Measurements from ENCODE around the gene LTBP4.

The LTBP4 gene

GRCh38 chr19:40599331-40599901 is 1.8 kb upstream of the LTBP4 start (continued):
- TF ChIP-seq ZBTB11 (tag by site-specific recombination; conservative IDR thresholded peaks at IDR 0.05; ENCODE audit: low read depth) (0 out of 2 replicates have a peak, but pooled peaks have one; percentile 8), GLIS1 (tag by site-specific recombination; IDR thresholded peaks at IDR 0.05) (peak; percentile 90), HIC1 (tag by site-specific recombination; IDR thresholded peaks at IDR 0.05) (0 out of 2 replicates have a peak, but pooled peaks have one; percentile 88), SP3 (tag by site-specific recombination; IDR thresholded peaks at IDR 0.05) (peak; percentile 85), ELK4 (IDR thresholded peaks at IDR 0.05; ENCODE audit: borderline replicate concordance, low read depth, low read length) (no peak), ZSCAN18 (tag by site-specific recombination; IDR thresholded peaks at IDR 0.05) (peak; percentile 28; the same call in 1 of the 2 replicates), ZBTB8A (tag by site-specific recombination; IDR thresholded peaks at IDR 0.05) (peak; percentile 38; the same call in 1 of the 2 replicates), BCL11B (tag by site-specific recombination; IDR thresholded peaks at IDR 0.05; ENCODE audit: low read depth) (peak; percentile 86), IKZF3 (tag by site-specific recombination; IDR thresholded peaks at IDR 0.05) (peak; percentile 70), EGR2 (tag by site-specific recombination; IDR thresholded peaks at IDR 0.05; ENCODE audit: low read depth) (peak; percentile 90), PATZ1 (tag by site-specific recombination; IDR thresholded peaks at IDR 0.05) (peak; percentile 98), MZF1 (tag by site-specific recombination; IDR thresholded peaks at IDR 0.05; ENCODE audit: borderline replicate concordance) (0 out of 2 replicates have a peak, but pooled peaks have one; percentile 13)

- CTCF ChIA-PET, result interaction anchor here (0.6 to 20.7 kb wide), 28 partner anchors 9 to 332 kb away, joined by 3 to 470 read pairs (median 5); partner anchors contain the start of gene BLVRB
- POLR2A ChIA-PET, result interaction anchor here (0.5 to 1.4 kb wide), 6 partner anchors 10 to 295 kb away, joined by 3 to 4 read pairs (median 3); no protein-coding TSS in a partner anchor
- no peaks in the 10 kb centered on the region for H3K9me3 ChIP-seq (ENCODE audit: control insufficient read depth, insufficient read depth, low read depth, low read length)
- no peaks in the 10 kb centered on the region for H3K36me3 ChIP-seq (ENCODE audit: control insufficient read depth in 2 of 2, insufficient read depth in 1 of 2, low read length in 2 of 2)
- TF ChIP-seq GLIS2 (tag by site-specific recombination; IDR thresholded peaks at IDR 0.05) (peak; percentile 86), ZBTB17 (tag by site-specific recombination; IDR thresholded peaks at IDR 0.05) (peak; percentile 28; the same call in 1 of the 2 replicates), ZNF341 (tag by site-specific recombination; IDR thresholded peaks at IDR 0.05; ENCODE audit: low read depth) (peak; percentile 82; the same call in 1 of the 2 replicates), ZNF692 (tag by site-specific recombination; IDR thresholded peaks at IDR 0.05) (no peak), ZNF404 (tag by site-specific recombination; IDR thresholded peaks at IDR 0.05) (0 out of 2 replicates have a peak, but pooled peaks have one; percentile 1), ZEB2 (tag by site-specific recombination; IDR thresholded peaks at IDR 0.05) (0 out of 2 replicates have a peak, but pooled peaks have one; percentile 12), ZNF366 (tag by site-specific recombination; conservative IDR thresholded peaks at IDR 0.05) (peak; percentile 85), SCRT2 (tag by site-specific recombination; IDR thresholded peaks at IDR 0.05) (no peak), KLF9 (tag by site-specific recombination; IDR thresholded peaks at IDR 0.05; ENCODE audit: low read depth) (0 out of 2 replicates have a peak, but pooled peaks have one; percentile 7)
- no peak overlapping the region for H3K27ac ChIP-seq (ENCODE audit: extremely low read depth, low read depth, low read length)
- no peak overlapping the region for H3K4me3 ChIP-seq (ENCODE audit: low read depth, low read length)
- H3K4me1 ChIP-seq (ENCODE audit: control insufficient read depth, insufficient read depth, low read length), result peaks cover 57% of the 10 kb centered on the region
These were observed 1.1 kb upstream of the LTBP4 start for GRCh38 chr19:40599902-40600569.
